Panc1 (cell line): ENCODE measurements around the gene PSMB7. TPM values are rescaled to one million over a fixed set of nuclear protein-coding genes. Genes with fewer than 3 reads are reported as not detected.

Source experiments
- ATAC-seq: fragments of 200-7000 bp; cut with Tn5 transposase; 2 replicates; pipeline ENCODE4 v1.9.1; 2020; ENCODE audit warnings: mild to moderate bottlenecking, moderate library complexity
- BruUV-seq: library from RNA; stranded (reverse); fragments of 400-500 nt; replicated peaks from 2 replicates; lab custom pipeline; 2021; lab: Mats Ljungman, UMichigan
- CTCF ChIA-PET: fragments of 300-600 bp; sonication (Branson Sonifier 250); formaldehyde crosslinking; loops from one replicate; lab custom pipeline; 2022; ENCODE audit warnings: antibody characterized with exemption; lab: Charles Lee
- POLR2A ChIA-PET: fragments of 300-600 bp; sonication (Branson Sonifier 250); formaldehyde crosslinking; loops from one replicate; lab custom pipeline; 2022; ENCODE audit warnings: antibody characterized with exemption; lab: Charles Lee
- DNase-seq: peaks from one replicate; pipeline ENCODE4 v3.0.0-alpha.2; 2010; ENCODE audit warnings: low read depth, low spot score
- H3K27ac ChIP-seq: 2 replicates; pipeline ENCODE4 v1.5.1; 2011; ENCODE audit warnings: mild to moderate bottlenecking, low read length, inconsistent platforms
- H3K27me3 ChIP-seq: fragments of 200-500 bp; sonication (Bioruptor generic); 2 replicates; pipeline ENCODE4 v1.6.0; 2014; ENCODE audit warnings: low read length, inconsistent platforms; ENCODE audit not compliant: control insufficient read depth, insufficient read depth
- H3K36me3 ChIP-seq: fragments of 200-500 bp; sonication (Bioruptor generic); 2 replicates; pipeline ENCODE4 v1.5.1; 2014; ENCODE audit warnings: inconsistent platforms, mild to moderate bottlenecking, low read length, moderate library complexity; ENCODE audit not compliant: control insufficient read depth, insufficient read depth
- H3K4me1 ChIP-seq: 2 replicates; pipeline ENCODE4 v1.5.1; 2011; ENCODE audit warnings: inconsistent platforms, mild to moderate bottlenecking, low read length, moderate library complexity; ENCODE audit not compliant: control insufficient read depth, insufficient read depth
- H3K4me3 ChIP-seq, 2 experiments: 2 replicates each; pipeline ENCODE4 v1.5.1; 2011 to 2012; ENCODE audit warnings: low read depth in 2 of 2, low read length in 2 of 2, mild to moderate bottlenecking in 2 of 2, inconsistent platforms in 1 of 2, moderate library complexity in 1 of 2
- H3K9me3 ChIP-seq: fragments of 200-500 bp; sonication (Bioruptor generic); 2 replicates; pipeline ENCODE4 v1.5.1; 2014; ENCODE audit warnings: low read depth, mild to moderate bottlenecking, inconsistent platforms, low read length, moderate library complexity; ENCODE audit not compliant: control insufficient read depth, insufficient read depth
- POLR2AphosphoS5 ChIP-seq: IDR thresholded peaks from 2 replicates; pipeline ENCODE4 v1.6.1; 2012; ENCODE audit warnings: mild to moderate bottlenecking, low read depth, low read length, moderate library complexity
- SIN3A ChIP-seq: IDR thresholded peaks from 2 replicates; pipeline ENCODE4 v1.6.1; 2012; ENCODE audit warnings: low read depth, mild to moderate bottlenecking, low read length, moderate library complexity, borderline replicate concordance; ENCODE audit not compliant: insufficient read depth
- TCF7L2 ChIP-seq: IDR thresholded peaks from 2 replicates; pipeline ENCODE4 v1.6.1; 2011; ENCODE audit warnings: mild to moderate bottlenecking, low read depth, low read length, inconsistent platforms
- in situ Hi-C: cut with HindIII; loops from 2 replicates; pipeline ENCODE4 v1.10.0; 2016; ENCODE audit warnings: low sequenced_read_pairs, low pct_unique_long_range_greater_than_20kb
- intact Hi-C: fragments of 100-400 bp; cut with micrococcal nuclease; formaldehyde crosslinking; loops from one replicate; pipeline ENCODE4 v1.10.0; 2022; ENCODE audit not compliant: unreplicated experiment
- total RNA-seq: library from RNA; stranded (reverse); gene quantifications from one replicate; pipeline ENCODE4 v1.2.1, GENCODE V29; 2021; ENCODE audit not compliant: unreplicated experiment
- TF ChIP-seq, protein P1 (sequence below), 2 experiments: IDR thresholded peaks; 2 replicates each; pipeline ENCODE4 v1.6.1; 2011 to 2012; ENCODE audit warnings: low read depth in 2 of 2, control low read depth in 1 of 2, low read length in 1 of 2, mild to moderate bottlenecking in 1 of 2, moderate library complexity in 1 of 2; ENCODE audit not compliant: insufficient read depth in 1 of 2

Gene PSMB7
- total RNA-seq, 1 experiment from 2014 or later, result 167 TPM

DNA sequence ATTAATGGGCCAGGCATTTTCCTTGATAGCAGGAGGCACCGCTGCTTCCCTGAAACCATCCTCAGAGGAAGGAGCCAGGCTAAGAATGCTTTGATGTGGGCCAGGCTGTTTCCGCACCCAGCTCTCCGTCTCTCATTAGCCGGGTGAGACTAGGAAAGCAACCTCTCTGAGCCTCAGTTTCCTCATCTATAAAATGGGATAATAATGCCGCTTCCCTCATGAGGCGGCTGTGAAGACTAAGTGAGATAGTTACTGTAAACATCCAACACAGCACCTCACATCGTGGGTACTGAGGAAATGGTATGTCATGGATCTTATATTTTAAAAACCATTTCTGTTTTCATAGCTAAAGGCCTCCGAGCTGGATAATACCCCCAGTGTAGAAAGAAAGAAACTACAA, 111.0 kb downstream of the PSMB7 start:
- peaks cover 77% of the 10 kb centered on the region for H3K4me1 ChIP-seq
- ATAC-seq (no peak), DNase-seq (no peak)
- in situ Hi-C loops (no loop called here), intact Hi-C loops (no loop called here)
- peak overlapping the region; percentile 94 for H3K27ac ChIP-seq
- H3K36me3 ChIP-seq, result no peaks in the 10 kb centered on the region
- no peaks in the 10 kb centered on the region for H3K27me3 ChIP-seq
- no TSS peak for BruUV-seq
- ChIA-PET CTCF (no interaction called here), POLR2A (no interaction called here)
- TF ChIP-seq SIN3A (no peak), POLR2AphosphoS5 (no peak)
- H3K9me3 ChIP-seq, result no peaks in the 10 kb centered on the region
- no peak overlapping the region for H3K4me3 ChIP-seq

DNA sequence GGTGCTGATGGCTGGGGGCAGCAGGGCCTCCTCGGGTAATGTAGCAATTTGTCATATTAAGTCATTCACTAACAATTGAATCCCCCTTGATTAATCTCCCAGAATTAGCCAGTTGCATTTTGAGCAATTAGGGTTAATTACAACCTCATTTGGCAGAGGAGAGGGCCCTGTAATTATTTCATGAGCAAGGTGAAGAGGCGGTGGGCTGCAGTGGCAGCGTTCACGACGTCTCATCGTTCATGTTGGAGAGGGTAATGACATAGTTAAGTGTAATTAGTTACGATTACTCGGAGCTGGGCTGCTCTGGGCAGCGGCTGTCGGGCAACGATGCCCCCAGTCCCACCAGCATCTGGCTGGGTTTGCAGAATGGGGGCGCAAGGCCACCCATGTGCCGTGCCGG, 111.5 kb downstream of the PSMB7 start:
- CTCF ChIA-PET, result no interaction called here
- POLR2A ChIA-PET, result no interaction called here
- Histone ChIP-seq H3K36me3 (no peaks in the 10 kb centered on the region), H3K27me3 (no peaks in the 10 kb centered on the region), H3K9me3 (no peaks in the 10 kb centered on the region), H3K4me1 (peaks cover 77% of the 10 kb centered on the region), H3K27ac (peak overlapping the region; percentile 94), H3K4me3 (no peak overlapping the region)
- no TSS peak for BruUV-seq
- in situ Hi-C loops (no loop called here), intact Hi-C loops (no loop called here)
- TF ChIP-seq, protein P1, sequence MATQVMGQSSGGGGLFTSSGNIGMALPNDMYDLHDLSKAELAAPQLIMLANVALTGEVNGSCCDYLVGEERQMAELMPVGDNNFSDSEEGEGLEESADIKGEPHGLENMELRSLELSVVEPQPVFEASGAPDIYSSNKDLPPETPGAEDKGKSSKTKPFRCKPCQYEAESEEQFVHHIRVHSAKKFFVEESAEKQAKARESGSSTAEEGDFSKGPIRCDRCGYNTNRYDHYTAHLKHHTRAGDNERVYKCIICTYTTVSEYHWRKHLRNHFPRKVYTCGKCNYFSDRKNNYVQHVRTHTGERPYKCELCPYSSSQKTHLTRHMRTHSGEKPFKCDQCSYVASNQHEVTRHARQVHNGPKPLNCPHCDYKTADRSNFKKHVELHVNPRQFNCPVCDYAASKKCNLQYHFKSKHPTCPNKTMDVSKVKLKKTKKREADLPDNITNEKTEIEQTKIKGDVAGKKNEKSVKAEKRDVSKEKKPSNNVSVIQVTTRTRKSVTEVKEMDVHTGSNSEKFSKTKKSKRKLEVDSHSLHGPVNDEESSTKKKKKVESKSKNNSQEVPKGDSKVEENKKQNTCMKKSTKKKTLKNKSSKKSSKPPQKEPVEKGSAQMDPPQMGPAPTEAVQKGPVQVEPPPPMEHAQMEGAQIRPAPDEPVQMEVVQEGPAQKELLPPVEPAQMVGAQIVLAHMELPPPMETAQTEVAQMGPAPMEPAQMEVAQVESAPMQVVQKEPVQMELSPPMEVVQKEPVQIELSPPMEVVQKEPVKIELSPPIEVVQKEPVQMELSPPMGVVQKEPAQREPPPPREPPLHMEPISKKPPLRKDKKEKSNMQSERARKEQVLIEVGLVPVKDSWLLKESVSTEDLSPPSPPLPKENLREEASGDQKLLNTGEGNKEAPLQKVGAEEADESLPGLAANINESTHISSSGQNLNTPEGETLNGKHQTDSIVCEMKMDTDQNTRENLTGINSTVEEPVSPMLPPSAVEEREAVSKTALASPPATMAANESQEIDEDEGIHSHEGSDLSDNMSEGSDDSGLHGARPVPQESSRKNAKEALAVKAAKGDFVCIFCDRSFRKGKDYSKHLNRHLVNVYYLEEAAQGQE (IDR thresholded peaks at IDR 0.05; ENCODE audit: insufficient read depth in 1 of 2, low read depth in 2 of 2, low read length in 1 of 2), result no peak
- TF ChIP-seq SIN3A (no peak), TCF7L2 (no peak)
- no peak for DNase-seq
- no peak for ATAC-seq

Other genes starting within 250 kb of the PSMB7 start
- 56.3 TPM for gene NEK6, start 157.5 kb downstream of the PSMB7 start, total RNA-seq
- not detected for gene ADGRD2, start 35.0 kb upstream of the PSMB7 start, total RNA-seq
- gene NR5A1, start 92.0 kb upstream of the PSMB7 start, total RNA-seq, result 2.5 TPM